OCI-LY7 (cell line): ENCODE measurements around the gene NATD1. TPM values are rescaled to one million over a fixed set of nuclear protein-coding genes. Genes with fewer than 3 reads are reported as not detected.
A peak's percentile ranks its signal among the peaks of the same experiment; 100 is the strongest.

ENCODE experiments used
- BruUV-seq: library from RNA; stranded (reverse); fragments of 400-500 nt; replicated peaks from 2 replicates; lab custom pipeline; 2021; lab: Mats Ljungman, UMichigan
- CTCF ChIA-PET: fragments of 300-600 bp; sonication (Branson Sonifier 250); formaldehyde crosslinking; loops from one replicate; lab custom pipeline; 2022; ENCODE audit warnings: antibody characterized with exemption; ENCODE audit not compliant: unreplicated experiment; lab: Charles Lee
- POLR2A ChIA-PET: fragments of 300-600 bp; sonication (Branson Sonifier 250); formaldehyde crosslinking; loops from one replicate; lab custom pipeline; 2022; ENCODE audit warnings: antibody characterized with exemption; lab: Charles Lee
- DNase-seq: peaks from one replicate; pipeline ENCODE4 v3.0.0-alpha.2; 2015; ENCODE audit warnings: low spot score
- H2AFZ ChIP-seq: fragments of 200-600 bp; sonication (generic), shearing (Covaris generic); 2 replicates; pipeline ENCODE4 v1.6.1; 2014; ENCODE audit warnings: mild to moderate bottlenecking, antibody characterized with exemption, low read length, moderate library complexity
- H3K27ac ChIP-seq: fragments of 200-600 bp; sonication (generic); 2 replicates; pipeline ENCODE4 v1.5.1; 2014; ENCODE audit warnings: mixed run types, low read depth, mild to moderate bottlenecking, moderate library complexity, low read length, inconsistent platforms; ENCODE audit not compliant: poor library complexity, severe bottlenecking
- H3K36me3 ChIP-seq: fragments of 200-600 bp; sonication (generic); 2 replicates; pipeline ENCODE4 v1.6.1; 2014; ENCODE audit warnings: mild to moderate bottlenecking, antibody characterized with exemption, low read length, moderate library complexity, mixed read lengths; ENCODE audit not compliant: insufficient read depth
- H3K4me1 ChIP-seq: fragments of 200-600 bp; sonication (generic); 2 replicates; pipeline ENCODE4 v1.5.1; 2014; ENCODE audit warnings: mild to moderate bottlenecking, low read length; ENCODE audit not compliant: insufficient read depth, poor library complexity, severe bottlenecking
- H3K4me2 ChIP-seq: fragments of 200-600 bp; sonication (generic); 2 replicates; pipeline ENCODE4 v1.6.1; 2014; ENCODE audit warnings: mild to moderate bottlenecking, low read length
- H3K4me3 ChIP-seq: fragments of 200-600 bp; sonication (generic); 2 replicates; pipeline ENCODE4 v1.5.1; 2014; ENCODE audit warnings: mild to moderate bottlenecking, low read depth, low read length; ENCODE audit not compliant: poor library complexity, severe bottlenecking
- H3K79me2 ChIP-seq: fragments of 200-600 bp; sonication (generic); 2 replicates; pipeline ENCODE4 v1.6.1; 2016; ENCODE audit warnings: low read depth, mild to moderate bottlenecking, low read length, moderate library complexity, mixed read lengths; ENCODE audit not compliant: insufficient read depth
- H3K9me2 ChIP-seq: fragments of 200-600 bp; sonication (generic); 2 replicates; pipeline ENCODE4 v1.6.1; 2016; ENCODE audit warnings: mild to moderate bottlenecking, low read length, mixed read lengths; ENCODE audit not compliant: insufficient read depth
- H3K9me3 ChIP-seq: fragments of 200-600 bp; sonication (generic); 2 replicates; pipeline ENCODE4 v1.6.1; 2014; ENCODE audit warnings: mild to moderate bottlenecking, mixed run types, low read length, mixed read lengths
- H4K20me1 ChIP-seq: fragments of 200-600 bp; sonication (generic); 2 replicates; pipeline ENCODE4 v1.6.1; 2014; ENCODE audit warnings: mild to moderate bottlenecking, antibody characterized with exemption, low read length, moderate library complexity, mixed read lengths; ENCODE audit not compliant: insufficient read depth
- CTCF ChIP-seq: fragments of 200-600 bp; sonication (generic); conservative IDR thresholded peaks from 2 replicates; pipeline ENCODE4 v1.5.1; 2014; ENCODE audit warnings: mild to moderate bottlenecking, antibody characterized with exemption, low read length, moderate library complexity, mixed read lengths
- EZH2phosphoT487 ChIP-seq: fragments of 200-600 bp; sonication (generic); IDR thresholded peaks from 2 replicates; pipeline ENCODE4 v1.6.1; 2018; ENCODE audit warnings: low read depth, borderline replicate concordance, mild to moderate bottlenecking, mixed run types, antibody characterized with exemption, low read length, moderate library complexity, mixed read lengths
- intact Hi-C: fragments of 100-400 bp; cut with micrococcal nuclease; formaldehyde crosslinking; loops from one replicate; pipeline ENCODE4 v1.10.0; 2022; ENCODE audit not compliant: unreplicated experiment
- total RNA-seq, 2 experiments: library from RNA; depleted of rRNA in 1 of 2; stranded (reverse); fragments of >200 nt in 1 of 2; shearing (Covaris generic) in 1 of 2; gene quantifications; 2 replicates each; pipeline ENCODE4 v1.2.3, GENCODE V29; 2014 to 2022

Gene NATD1
- total RNA-seq, 2 experiments from 2014 or later, result 0.85 to 6.0 TPM

GRCh38 chr17:21246698-21247097, 6.5 kb downstream of the NATD1 start:
- Histone ChIP-seq H3K4me3 (no peak overlapping the region), H3K79me2 (no peaks in the 10 kb centered on the region), H3K27ac (no peak overlapping the region), H3K4me2 (no peak overlapping the region), H3K9me3 (no peaks in the 10 kb centered on the region), H4K20me1 (no peaks in the 10 kb centered on the region), H3K36me3 (no peaks in the 10 kb centered on the region), H2AFZ (no peak overlapping the region), H3K4me1 (peaks cover 12% of the 10 kb centered on the region), H3K9me2 (no peaks in the 10 kb centered on the region)
- no peak for TF ChIP-seq CTCF
- no peak for TF ChIP-seq EZH2phosphoT487
- BruUV-seq, result no TSS peak
- CTCF ChIA-PET, result no interaction called here
- intact Hi-C loops, result no loop called here
- POLR2A ChIA-PET, result interaction anchor here (1.0 to 1.2 kb wide), 2 partner anchors 8 to 21 kb away, joined by 3 read pairs; no protein-coding TSS in a partner anchor
- DNase-seq, result no peak

- BruUV-seq, result no TSS peak
- H3K9me2 ChIP-seq, result no peaks in the 10 kb centered on the region
- ChIA-PET CTCF (interaction anchor here (0.6 kb wide), 1 partner anchor 11 kb away, joined by 7 read pairs; no protein-coding TSS in a partner anchor), POLR2A (interaction anchor here (1.2 kb wide), 1 partner anchor 22 kb away, joined by 3 read pairs; no protein-coding TSS in a partner anchor)
- H3K9me3 ChIP-seq, result no peaks in the 10 kb centered on the region
- H4K20me1 ChIP-seq, result no peaks in the 10 kb centered on the region
- no peaks in the 10 kb centered on the region for H3K36me3 ChIP-seq
- no peak overlapping the region for H3K27ac ChIP-seq
- H3K79me2 ChIP-seq, result no peaks in the 10 kb centered on the region
- TF ChIP-seq CTCF (no peak), EZH2phosphoT487 (no peak)
- no peak overlapping the region for H3K4me2 ChIP-seq
- no peak overlapping the region for H2AFZ ChIP-seq
- DNase-seq, result peak; percentile 42
- intact Hi-C loops, result no loop called here
- no peak overlapping the region for H3K4me3 ChIP-seq
- H3K4me1 ChIP-seq, result peaks cover 12% of the 10 kb centered on the region
These were observed 7.5 kb downstream of the NATD1 start for GRCh38 chr17:21245639-21246084.

- no peak for TF ChIP-seq CTCF
- TF ChIP-seq EZH2phosphoT487, result no peak
- intact Hi-C loops, result no loop called here
- CTCF ChIA-PET, result no interaction called here
These were observed 9.5 kb downstream of the NATD1 start for GRCh38 chr17:21243516-21244303.

More at GRCh38 chr17:21243516-21244303, 9.5 kb downstream of the NATD1 start:
- DNase-seq, result no peak
- Histone ChIP-seq H4K20me1 (no peaks in the 10 kb centered on the region), H3K9me2 (no peaks in the 10 kb centered on the region), H3K36me3 (no peaks in the 10 kb centered on the region), H3K4me3 (no peak overlapping the region), H2AFZ (no peak overlapping the region), H3K4me2 (no peak overlapping the region), H3K9me3 (no peaks in the 10 kb centered on the region), H3K4me1 (peaks cover 12% of the 10 kb centered on the region), H3K27ac (no peak overlapping the region), H3K79me2 (no peaks in the 10 kb centered on the region)
- BruUV-seq, result no TSS peak
- POLR2A ChIA-PET, result no interaction called here
